DND-41 (cell line): ENCODE data around the gene ZNF891.

Source experiments
- CTCF ChIP-seq: IDR thresholded peaks from 2 replicates; pipeline ENCODE4 v1.5.1; 2012; ENCODE audit warnings: borderline replicate concordance, low read length, moderate library complexity, mild to moderate bottlenecking; ENCODE audit not compliant: poor library complexity, severe bottlenecking; ENCODE audit errors: extremely low read depth
- EZH2 ChIP-seq: IDR thresholded peaks from 3 replicates; pipeline ENCODE4 v1.6.1; 2012; ENCODE audit warnings: borderline replicate concordance, low read depth, mild to moderate bottlenecking, moderate library complexity, low read length, inconsistent platforms; ENCODE audit not compliant: severe bottlenecking

DNA sequence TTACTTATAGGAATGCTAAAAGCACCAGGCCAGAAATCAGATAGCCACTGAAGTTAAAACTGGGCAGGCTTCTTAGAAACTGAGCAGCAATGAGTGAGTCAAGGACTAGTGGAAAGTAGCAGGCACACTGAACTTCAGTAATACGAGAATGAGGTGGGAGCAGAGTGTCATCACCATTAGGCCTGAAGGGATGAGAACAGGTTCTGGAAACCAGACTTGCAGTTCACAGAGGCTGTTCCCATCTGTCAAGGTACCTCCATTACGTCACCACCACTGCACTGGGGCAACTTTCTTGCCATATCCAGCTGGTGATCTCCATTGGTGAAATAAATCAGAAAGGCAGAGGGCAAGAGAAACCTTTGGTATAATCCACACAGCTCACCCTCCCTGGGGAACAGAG, 15.9 kb upstream of the ZNF891 start:
- TF ChIP-seq CTCF (no peak), EZH2 (no peak)
